H9 (cell line): ENCODE results near the gene METTL2A. TPM values are rescaled to one million over a fixed set of nuclear protein-coding genes. Genes with fewer than 3 reads are reported as not detected.
"Not testable (repeated sequence)": the region's sequence is repeated elsewhere in the genome, so short reads cannot be mapped to it uniquely, and the experiment has no call there.

Source experiments
- DNase-seq: peaks from one replicate; pipeline ENCODE4 v3.0.0-alpha.2; 2017
- H2AFZ ChIP-seq: one replicate; pipeline ENCODE4 v1.6.1; 2013; ENCODE audit warnings: mild to moderate bottlenecking, low read length, control low read depth, moderate library complexity
- H2AK5ac ChIP-seq: 2 replicates; pipeline ENCODE4 v1.6.1; 2013; ENCODE audit warnings: low read length, control low read depth, mixed read lengths; ENCODE audit not compliant: insufficient read length
- H2BK120ac ChIP-seq: one replicate; pipeline ENCODE4 v1.6.1; 2013; ENCODE audit warnings: low read depth, mild to moderate bottlenecking, low read length, control low read depth, inconsistent platforms; ENCODE audit not compliant: poor library complexity, severe bottlenecking
- H2BK12ac ChIP-seq: 2 replicates; pipeline ENCODE4 v1.6.1; 2013; ENCODE audit warnings: low read length, control low read depth, mixed read lengths, low read depth; ENCODE audit not compliant: insufficient read length
- H2BK15ac ChIP-seq: 2 replicates; pipeline ENCODE4 v1.6.1; 2013; ENCODE audit warnings: low read depth, low read length, control low read depth
- H2BK20ac ChIP-seq: one replicate; pipeline ENCODE4 v1.6.1; 2013; ENCODE audit warnings: low read depth, mild to moderate bottlenecking, low read length, control low read depth, inconsistent platforms; ENCODE audit not compliant: poor library complexity, severe bottlenecking
- H2BK5ac ChIP-seq: 2 replicates; pipeline ENCODE4 v1.6.1; 2013; ENCODE audit warnings: low read length, control low read depth, mixed read lengths; ENCODE audit not compliant: insufficient read length
- H3K14ac ChIP-seq: 2 replicates; pipeline ENCODE4 v1.6.1; 2013; ENCODE audit warnings: low read length, control low read depth; ENCODE audit not compliant: insufficient read depth
- H3K18ac ChIP-seq: 2 replicates; pipeline ENCODE4 v1.6.1; 2013; ENCODE audit warnings: low read depth, mild to moderate bottlenecking, mixed read lengths, low read length, control low read depth; ENCODE audit not compliant: insufficient read length
- H3K23ac ChIP-seq: 2 replicates; pipeline ENCODE4 v1.6.1; 2013; ENCODE audit warnings: low read length, control low read depth, mixed read lengths, low read depth; ENCODE audit not compliant: insufficient read length
- H3K23me2 ChIP-seq: 2 replicates; pipeline ENCODE4 v1.6.1; 2013; ENCODE audit warnings: low read depth, mild to moderate bottlenecking, mixed read lengths, low read length, control low read depth; ENCODE audit not compliant: insufficient read length, poor library complexity, severe bottlenecking
- H3K27ac ChIP-seq: 2 replicates; pipeline ENCODE4 v1.5.1; 2013; ENCODE audit warnings: low read length, control low read depth, mixed read lengths, low read depth; ENCODE audit not compliant: insufficient read length
- H3K27me3 ChIP-seq: 2 replicates; pipeline ENCODE4 v1.6.1; 2013; ENCODE audit warnings: low read length, control low read depth, inconsistent platforms; ENCODE audit not compliant: insufficient read depth
- H3K4ac ChIP-seq: 2 replicates; pipeline ENCODE4 v1.6.1; 2013; ENCODE audit warnings: low read depth, mild to moderate bottlenecking, control low read depth, inconsistent platforms, low read length, moderate library complexity
- H3K4me1 ChIP-seq: 2 replicates; pipeline ENCODE4 v1.6.1; 2013; ENCODE audit warnings: low read length, control low read depth, inconsistent platforms; ENCODE audit not compliant: insufficient read depth
- H3K4me2 ChIP-seq: 2 replicates; pipeline ENCODE4 v1.6.1; 2013; ENCODE audit warnings: low read length, control low read depth, mixed read lengths; ENCODE audit not compliant: insufficient read length, insufficient read depth
- H3K56ac ChIP-seq: 2 replicates; pipeline ENCODE4 v1.6.1; 2013; ENCODE audit warnings: low read depth, mild to moderate bottlenecking, mixed read lengths, low read length, control low read depth; ENCODE audit not compliant: insufficient read length
- H3K79me1 ChIP-seq: 2 replicates; pipeline ENCODE4 v1.6.1; 2013; ENCODE audit warnings: low read depth, mild to moderate bottlenecking, moderate library complexity, low read length, control low read depth, inconsistent platforms; ENCODE audit not compliant: insufficient read depth, poor library complexity, severe bottlenecking
- H3K79me2 ChIP-seq: 2 replicates; pipeline ENCODE4 v1.6.1; 2013; ENCODE audit warnings: low read length, control low read depth, inconsistent platforms; ENCODE audit not compliant: insufficient read depth
- H3K9ac ChIP-seq: 2 replicates; pipeline ENCODE4 v1.6.1; 2013; ENCODE audit warnings: low read length, control low read depth, mixed read lengths; ENCODE audit not compliant: insufficient read length; ENCODE audit errors: extremely low read depth
- H3K9me3 ChIP-seq: one replicate; pipeline ENCODE4 v1.6.1; 2013; ENCODE audit warnings: low read depth, low read length, inconsistent platforms; ENCODE audit not compliant: control insufficient read depth
- H3T11ph ChIP-seq: one replicate; pipeline ENCODE4 v1.6.1; 2013; ENCODE audit warnings: mild to moderate bottlenecking, low read length, control low read depth, inconsistent platforms
- H4K20me1 ChIP-seq: one replicate; pipeline ENCODE4 v1.6.1; 2013; ENCODE audit not compliant: control insufficient read depth, insufficient read length, insufficient read depth
- H4K5ac ChIP-seq: 2 replicates; pipeline ENCODE4 v1.6.1; 2013; ENCODE audit warnings: low read depth, mild to moderate bottlenecking, mixed read lengths, low read length, control low read depth; ENCODE audit not compliant: insufficient read length
- H4K8ac ChIP-seq: replicated peaks from 2 replicates; pipeline ENCODE4 v1.6.1; 2013; ENCODE audit warnings: low read length, control low read depth, mixed read lengths, low read depth; ENCODE audit not compliant: insufficient read length
- H4K91ac ChIP-seq: 2 replicates; pipeline ENCODE4 v1.6.1; 2013; ENCODE audit warnings: low read depth, mild to moderate bottlenecking, moderate library complexity, mixed read lengths, low read length, control low read depth; ENCODE audit not compliant: insufficient read length
- H3K27ac Mint-ChIP-seq, 3 experiments: 2 replicates in 2 of 3; 3 replicates in 1 of 3; pipeline ENCODE4 v1.8.0; 2020 to 2021; ENCODE audit warnings: mixed read lengths in 3 of 3, mild to moderate bottlenecking in 1 of 3, moderate library complexity in 1 of 3
- H3K27me3 Mint-ChIP-seq: 2 replicates; pipeline ENCODE4 v1.8.0; 2021; ENCODE audit warnings: low read depth, mild to moderate bottlenecking, moderate library complexity, mixed read lengths
- H3K36me3 Mint-ChIP-seq, 3 experiments: 2 replicates in 2 of 3; 3 replicates in 1 of 3; pipeline ENCODE4 v1.8.0; 2020 to 2021; ENCODE audit warnings: low read depth in 3 of 3, mixed read lengths in 3 of 3; ENCODE audit not compliant: insufficient read depth in 1 of 3
- H3K4me1 Mint-ChIP-seq, 2 experiments: 2 replicates each; pipeline ENCODE4 v1.8.0; 2020; ENCODE audit warnings: mixed read lengths in 2 of 2
- H3K4me3 Mint-ChIP-seq, 2 experiments: 2 replicates in 1 of 2; 3 replicates in 1 of 2; pipeline ENCODE4 v1.8.0; 2020 to 2021; ENCODE audit warnings: mild to moderate bottlenecking in 2 of 2, mixed read lengths in 2 of 2, moderate library complexity in 1 of 2
- H3K9me3 Mint-ChIP-seq, 2 experiments: 2 replicates in 1 of 2; 3 replicates in 1 of 2; pipeline ENCODE4 v1.8.0; 2020; ENCODE audit warnings: mild to moderate bottlenecking in 2 of 2, mixed read lengths in 2 of 2, moderate library complexity in 1 of 2
- WGBS: extraction: QIAGEN DNeasy Blood & Tissue Kit; methylation state at CpG from one replicate; pipeline ENCODE4 v1.1.7; 2013; ENCODE audit warnings: missing lambda C conversion rate, low lambda C conversion rate, mixed read lengths; ENCODE audit not compliant: insufficient read length; ENCODE audit errors: extremely low coverage; 5-methylcytosine and 5-hydroxymethylcytosine counted together
- total RNA-seq: library from RNA; stranded (reverse); gene quantifications from 2 replicates; pipeline ENCODE4 v1.2.1, GENCODE V29; 2021

METTL2A gene
- total RNA-seq, 1 experiment from 2014 or later = 39.3 TPM

GRCh38 chr17:62498796-62499195 lies 75.1 kb downstream of the METTL2A start:
- H3K18ac ChIP-seq, H4K20me1 ChIP-seq, H2AK5ac ChIP-seq, H3K14ac ChIP-seq, H3K4ac ChIP-seq, H3K27ac ChIP-seq, H2BK12ac ChIP-seq, H4K91ac ChIP-seq, H3K4me2 ChIP-seq, H2BK20ac ChIP-seq, H2BK15ac ChIP-seq, H4K8ac ChIP-seq, H3K23me2 ChIP-seq, H3K27me3 ChIP-seq, H2AFZ ChIP-seq, H2BK120ac ChIP-seq, H3K9me3 Mint-ChIP-seq, H3K79me1 ChIP-seq, H2BK5ac ChIP-seq, H3K27me3 Mint-ChIP-seq, H3K9ac ChIP-seq, H3K9me3 ChIP-seq, H3K4me1 ChIP-seq, DNase-seq, H4K5ac ChIP-seq, H3K4me1 Mint-ChIP-seq, H3K79me2 ChIP-seq, H3K56ac ChIP-seq, H3K4me3 Mint-ChIP-seq, H3T11ph ChIP-seq, H3K23ac ChIP-seq, H3K36me3 Mint-ChIP-seq: not testable (repeated sequence)
- H3K27ac Mint-ChIP-seq = peak overlapping the region in 1 of 3 experiments; percentile 27; a peak in 1 of 7 replicates
- no CpG with 5 or more reads among the region's 8 CpGs for WGBS

Other genes starting within 250 kb of the METTL2A start
- not detected in 2 replicates for gene EFCAB3, start 43.3 kb upstream of the METTL2A start, total RNA-seq
- gene TLK2, start 54.9 kb downstream of the METTL2A start, total RNA-seq = 63.7 and 67.0 TPM in 2 replicates
- gene MRC2, start 203.8 kb downstream of the METTL2A start, total RNA-seq = 18.7 and 21.6 TPM in 2 replicates